ENCODE measurements around the gene TCTA.

The TCTA gene

DNA sequence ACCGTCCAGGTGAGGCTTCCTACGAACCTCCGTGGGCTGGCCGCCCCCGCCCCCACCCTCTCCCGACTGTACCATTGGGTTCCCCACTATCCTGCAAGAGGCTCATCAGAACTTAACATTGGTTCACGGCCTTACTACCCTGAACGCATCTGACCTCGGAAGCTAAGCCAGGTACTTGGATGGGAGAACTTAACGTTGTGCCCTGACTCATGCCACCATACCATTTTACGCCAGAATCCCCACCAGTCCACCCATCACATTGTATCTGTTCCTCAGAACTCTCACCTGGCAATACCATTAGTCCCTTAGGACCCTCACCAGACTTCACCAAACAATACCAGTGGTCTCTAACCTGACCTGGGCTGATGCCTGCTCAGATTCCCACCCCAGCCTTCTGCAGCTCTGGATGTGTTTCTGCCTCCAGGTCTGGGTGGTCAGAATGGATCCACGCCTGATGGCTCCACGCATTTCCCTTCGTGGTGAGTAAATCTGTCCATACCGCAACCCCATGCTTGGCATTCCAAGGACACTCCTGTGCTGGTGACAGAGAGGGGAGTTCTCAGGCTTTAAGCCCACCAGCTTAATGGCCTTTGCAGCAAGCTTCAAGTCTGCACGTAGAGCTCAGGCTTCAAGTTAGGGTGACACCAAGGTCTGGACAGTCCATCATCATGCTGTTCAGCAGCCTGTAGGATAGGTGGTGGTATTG, 562 bp downstream of the TCTA start:
- H2AFZ ChIP-seq (ENCODE audit: low read length), result peak overlapping the region; percentile 81
- no peaks in the 10 kb centered on the region for H3K9me3 ChIP-seq (ENCODE audit: insufficient read depth, low read depth, low read length)
- H3K79me2 ChIP-seq (ENCODE audit: insufficient read depth, low read length), result peaks cover 59% of the 10 kb centered on the region
- no peak for TF ChIP-seq EZH2phosphoT487 (IDR thresholded peaks at IDR 0.05; ENCODE audit: borderline replicate concordance)
- TF ChIP-seq, protein P1, sequence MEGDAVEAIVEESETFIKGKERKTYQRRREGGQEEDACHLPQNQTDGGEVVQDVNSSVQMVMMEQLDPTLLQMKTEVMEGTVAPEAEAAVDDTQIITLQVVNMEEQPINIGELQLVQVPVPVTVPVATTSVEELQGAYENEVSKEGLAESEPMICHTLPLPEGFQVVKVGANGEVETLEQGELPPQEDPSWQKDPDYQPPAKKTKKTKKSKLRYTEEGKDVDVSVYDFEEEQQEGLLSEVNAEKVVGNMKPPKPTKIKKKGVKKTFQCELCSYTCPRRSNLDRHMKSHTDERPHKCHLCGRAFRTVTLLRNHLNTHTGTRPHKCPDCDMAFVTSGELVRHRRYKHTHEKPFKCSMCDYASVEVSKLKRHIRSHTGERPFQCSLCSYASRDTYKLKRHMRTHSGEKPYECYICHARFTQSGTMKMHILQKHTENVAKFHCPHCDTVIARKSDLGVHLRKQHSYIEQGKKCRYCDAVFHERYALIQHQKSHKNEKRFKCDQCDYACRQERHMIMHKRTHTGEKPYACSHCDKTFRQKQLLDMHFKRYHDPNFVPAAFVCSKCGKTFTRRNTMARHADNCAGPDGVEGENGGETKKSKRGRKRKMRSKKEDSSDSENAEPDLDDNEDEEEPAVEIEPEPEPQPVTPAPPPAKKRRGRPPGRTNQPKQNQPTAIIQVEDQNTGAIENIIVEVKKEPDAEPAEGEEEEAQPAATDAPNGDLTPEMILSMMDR (conservative IDR thresholded peaks at IDR 0.05; ENCODE audit: low read length), result no peak
- H3K36me3 ChIP-seq (ENCODE audit: insufficient read depth, low read length), result no peaks in the 10 kb centered on the region
- peaks cover 10% of the 10 kb centered on the region for H3F3A ChIP-seq (ENCODE audit: low read depth)
- H3K27me3 ChIP-seq (ENCODE audit: insufficient read depth, low read length, poor library complexity, severe bottlenecking), result no peaks in the 10 kb centered on the region
- H3K9me2 ChIP-seq (replicated peaks; ENCODE audit: low read depth, low read length), result no peaks in the 10 kb centered on the region
- peak overlapping the region; percentile 92 for H3K9ac ChIP-seq (ENCODE audit: low read depth, low read length, poor library complexity, severe bottlenecking)
- H3K4me3 ChIP-seq (ENCODE audit: low read length, poor library complexity, severe bottlenecking), result peak overlapping the region; percentile 96
- peaks cover 61% of the 10 kb centered on the region for H3K4me1 ChIP-seq (ENCODE audit: insufficient read depth, low read length, poor library complexity, severe bottlenecking)
- H3K4me2 ChIP-seq (ENCODE audit: low read depth, low read length, poor library complexity, severe bottlenecking), result peak overlapping the region; percentile 100
- peaks cover 36% of the 10 kb centered on the region for H4K20me1 ChIP-seq (ENCODE audit: insufficient read depth, low read length, poor library complexity, severe bottlenecking)

DNA sequence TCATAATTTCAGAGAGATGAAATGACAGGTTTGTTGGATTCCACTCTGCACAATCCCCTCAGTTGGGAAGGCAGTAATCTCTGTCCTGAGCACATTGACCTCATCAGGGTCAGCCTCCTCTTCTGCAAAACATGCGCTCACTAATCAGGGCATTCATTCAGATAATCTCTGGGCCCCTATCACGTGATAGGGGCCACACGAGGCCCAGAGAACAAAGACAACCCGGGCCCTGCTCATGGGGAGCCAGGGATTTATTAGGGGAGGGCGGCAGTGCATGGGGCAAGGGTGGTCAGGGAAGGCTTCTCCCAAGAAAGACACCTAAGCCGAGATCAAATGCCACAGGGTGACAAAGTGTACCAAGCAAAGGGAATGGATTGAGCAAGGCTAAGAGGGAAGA, 1.1 kb downstream of the TCTA start:
- Histone ChIP-seq H3K79me2 (ENCODE audit: insufficient read depth, low read length) (peaks cover 57% of the 10 kb centered on the region), H3K9me3 (ENCODE audit: insufficient read depth, low read depth, low read length) (no peaks in the 10 kb centered on the region), H3F3A (ENCODE audit: low read depth) (peaks cover 10% of the 10 kb centered on the region), H3K4me1 (ENCODE audit: insufficient read depth, low read length, poor library complexity, severe bottlenecking) (peaks cover 61% of the 10 kb centered on the region), H3K9ac (ENCODE audit: low read depth, low read length, poor library complexity, severe bottlenecking) (peak overlapping the region; percentile 92), H3K36me3 (ENCODE audit: insufficient read depth, low read length) (no peaks in the 10 kb centered on the region), H3K27me3 (ENCODE audit: insufficient read depth, low read length, poor library complexity, severe bottlenecking) (no peaks in the 10 kb centered on the region), H3K9me2 (replicated peaks; ENCODE audit: low read depth, low read length) (no peaks in the 10 kb centered on the region), H3K4me3 (ENCODE audit: low read length, poor library complexity, severe bottlenecking) (peak overlapping the region; percentile 96), H3K4me2 (ENCODE audit: low read depth, low read length, poor library complexity, severe bottlenecking) (peak overlapping the region; percentile 100), H2AFZ (ENCODE audit: low read length) (no peak overlapping the region), H4K20me1 (ENCODE audit: insufficient read depth, low read length, poor library complexity, severe bottlenecking) (peaks cover 30% of the 10 kb centered on the region)
- TF ChIP-seq, protein P1 (conservative IDR thresholded peaks at IDR 0.05; ENCODE audit: low read length), result no peak
- no peak for TF ChIP-seq EZH2phosphoT487 (IDR thresholded peaks at IDR 0.05; ENCODE audit: borderline replicate concordance)

DNA sequence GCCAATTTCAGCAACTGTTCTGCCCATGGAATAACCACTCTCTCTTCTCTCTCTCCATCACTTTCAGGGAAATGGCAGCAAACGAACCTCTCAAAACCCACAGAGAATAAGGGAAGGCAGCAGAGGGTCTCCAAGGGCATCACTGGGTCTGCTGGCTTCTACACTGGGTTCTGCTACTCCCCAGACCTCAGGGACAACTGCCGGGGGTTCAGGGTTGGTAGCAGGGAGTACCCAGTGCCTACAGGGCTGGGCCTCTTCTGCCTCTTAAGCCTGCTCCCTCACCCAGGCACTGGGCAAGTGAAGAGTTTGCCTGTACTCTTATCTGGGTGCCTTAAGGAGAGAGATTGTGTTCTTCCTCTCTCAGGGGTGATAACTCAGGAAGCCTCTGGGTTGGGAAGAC, 2.5 kb downstream of the TCTA start:
- H3K4me1 ChIP-seq (ENCODE audit: insufficient read depth, low read length, poor library complexity, severe bottlenecking), result peaks cover 51% of the 10 kb centered on the region
- peak overlapping the region; percentile 86 for H3K4me2 ChIP-seq (ENCODE audit: low read depth, low read length, poor library complexity, severe bottlenecking)

More for the DNA sequence above, 2.5 kb downstream of the TCTA start:
- no peak overlapping the region for H2AFZ ChIP-seq (ENCODE audit: low read length)
- H3K9me3 ChIP-seq (ENCODE audit: insufficient read depth, low read depth, low read length), result no peaks in the 10 kb centered on the region
- H3K36me3 ChIP-seq (ENCODE audit: insufficient read depth, low read length), result no peaks in the 10 kb centered on the region
- no peak overlapping the region for H3K4me3 ChIP-seq (ENCODE audit: low read length, poor library complexity, severe bottlenecking)
- peaks cover 16% of the 10 kb centered on the region for H4K20me1 ChIP-seq (ENCODE audit: insufficient read depth, low read length, poor library complexity, severe bottlenecking)
- H3K79me2 ChIP-seq (ENCODE audit: insufficient read depth, low read length), result peaks cover 43% of the 10 kb centered on the region
- peaks cover 10% of the 10 kb centered on the region for H3F3A ChIP-seq (ENCODE audit: low read depth)
- H3K9me2 ChIP-seq (replicated peaks; ENCODE audit: low read depth, low read length), result no peaks in the 10 kb centered on the region
- H3K27me3 ChIP-seq (ENCODE audit: insufficient read depth, low read length, poor library complexity, severe bottlenecking), result no peaks in the 10 kb centered on the region
- no peak for TF ChIP-seq EZH2phosphoT487 (IDR thresholded peaks at IDR 0.05; ENCODE audit: borderline replicate concordance)
- TF ChIP-seq, protein P1 (conservative IDR thresholded peaks at IDR 0.05; ENCODE audit: low read length), result no peak
- no peak overlapping the region for H3K9ac ChIP-seq (ENCODE audit: low read depth, low read length, poor library complexity, severe bottlenecking)
